K562 (cell line): ENCODE measurements around the gene VIM. TPM values are rescaled to one million over a fixed set of nuclear protein-coding genes. Genes with fewer than 3 reads are reported as not detected.

Experiments used
- BACH1 ChIP-seq: fragments of 200-800 bp; sonication (Bioruptor generic); IDR thresholded peaks from 2 replicates; pipeline ENCODE4 v1.6.1; 2016; ENCODE audit warnings: missing genetic modification characterization, missing compliant biosample characterization
- CBFA2T3 ChIP-seq: fragments of 450-650 bp; IDR thresholded peaks from 2 replicates; pipeline ENCODE4 v1.6.1; 2017
- CBX3 ChIP-seq, 2 experiments: IDR thresholded peaks; 1 replicate in 1 of 2; 2 replicates in 1 of 2; pipeline ENCODE4 v1.6.1; 2012; ENCODE audit warnings: inconsistent platforms in 2 of 2, low read length in 2 of 2, borderline replicate concordance in 1 of 2, control low read depth in 1 of 2
- CHD2 ChIP-seq: IDR thresholded peaks from 2 replicates; pipeline ENCODE4 v1.6.1; 2011; ENCODE audit warnings: low read depth, low read length
- NR4A1 ChIP-seq, 2 experiments: fragments of 250-450 bp in 1 of 2; fragments of 450-650 bp in 1 of 2; sonication (Bioruptor Pico) in 1 of 2; IDR thresholded peaks; 2 replicates each; pipeline versions ENCODE4 v1.4.0 to v1.6.1; 2016 to 2020; ENCODE audit warnings: mild to moderate bottlenecking in 2 of 2, missing compliant biosample characterization in 1 of 2, missing genetic modification characterization in 1 of 2, moderate library complexity in 1 of 2
- RBM22 ChIP-seq: fragments of 200-400 bp; formaldehyde crosslinking; IDR thresholded peaks from 2 replicates; pipeline ENCODE4 v1.6.1; 2018; ENCODE audit warnings: low read length, low read depth; ENCODE audit not compliant: poor library complexity, severe bottlenecking
- RCOR1 ChIP-seq, 2 experiments: IDR thresholded peaks; 2 replicates each; pipeline ENCODE4 v1.6.1; 2012; ENCODE audit warnings: low read depth in 2 of 2, low read length in 2 of 2, borderline replicate concordance in 1 of 2, improper control_type of control experiment in 1 of 2
- SETDB1 ChIP-seq: IDR thresholded peaks from one replicate; pipeline ENCODE4 v1.6.1; 2012; ENCODE audit warnings: low read length, control low read depth, inconsistent platforms
- SIN3B ChIP-seq: fragments of 450-650 bp; IDR thresholded peaks from 2 replicates; pipeline ENCODE4 v1.6.1; 2017; ENCODE audit warnings: low read depth, mild to moderate bottlenecking, moderate library complexity
- SMARCC2 ChIP-seq: fragments of 450-650 bp; IDR thresholded peaks from 2 replicates; pipeline ENCODE4 v1.6.1; 2017; ENCODE audit warnings: antibody characterized with exemption, moderate library complexity, mild to moderate bottlenecking, low read depth
- SOX6 ChIP-seq: fragments of 450-650 bp; IDR thresholded peaks from 2 replicates; pipeline ENCODE4 v1.6.1; 2014; ENCODE audit warnings: mild to moderate bottlenecking
- SPI1 ChIP-seq: IDR thresholded peaks from 2 replicates; pipeline ENCODE4 v1.6.1; 2011; ENCODE audit warnings: low read depth, low read length, control low read depth, borderline replicate concordance
- TGIF2 ChIP-seq: sonication (generic); formaldehyde crosslinking; IDR thresholded peaks from 2 replicates; pipeline ENCODE4 v1.8.1; 2022; ENCODE audit warnings: mild to moderate bottlenecking, missing genetic modification reagents, moderate library complexity
- ZKSCAN1 ChIP-seq: fragments of 150-350 bp; IDR thresholded peaks from 2 replicates; pipeline ENCODE4 v1.6.1; 2016; ENCODE audit warnings: low read depth, low read length
- ZNF561 ChIP-seq: fragments of 450-650 bp; formaldehyde crosslinking; conservative IDR thresholded peaks from 2 replicates; pipeline ENCODE4 v1.4.0; 2020; ENCODE audit warnings: mild to moderate bottlenecking, moderate library complexity
- ZNF589 ChIP-seq: fragments of 200-800 bp; sonication (Bioruptor generic); IDR thresholded peaks from 2 replicates; pipeline ENCODE4 v1.6.1; 2016; ENCODE audit warnings: low read depth, missing genetic modification characterization, missing compliant biosample characterization
- ZNF764 ChIP-seq: fragments of 250-450 bp; sonication (Bioruptor Pico); IDR thresholded peaks from 2 replicates; pipeline ENCODE4 v1.4.0; 2020; ENCODE audit warnings: low read depth, mild to moderate bottlenecking, moderate library complexity
- ZNF778 ChIP-seq: fragments of 450-650 bp; formaldehyde crosslinking; IDR thresholded peaks from 2 replicates; pipeline ENCODE4 v1.4.0; 2020; ENCODE audit warnings: mild to moderate bottlenecking, moderate library complexity
- polyA plus RNA-seq, 8 experiments: library from polyadenylated mRNA; depleted of rRNA in 4 of 8; stranded (reverse) in 5 of 8; unstranded in 3 of 8; fragments of >200 nt; fragmentation: Nextera tagmentation in 2 of 8; fragmentation: Illumina TruSeq in 1 of 8; extraction: Ambion mirVana in 2 of 8; extraction: Trizol in 1 of 8; gene quantifications; 2 replicates each; pipeline versions ENCODE4 v1.2.1 to v1.2.3, GENCODE V29; 2011 to 2014; ENCODE audit warnings: inconsistent platforms in 1 of 8, missing spikeins in 1 of 8
- total RNA-seq, 7 experiments: library from RNA; depleted of rRNA in 6 of 7; stranded (reverse); fragments of >200 nt in 6 of 7; fragmentation: Illumina TruSeq in 2 of 7; extraction: Trizol in 2 of 7; gene quantifications; 2 replicates each; pipeline versions ENCODE4 v1.2.1 to v1.2.3, GENCODE V29; 2011 to 2021; ENCODE audit warnings: low replicate concordance in 1 of 7
- TF ChIP-seq, protein P1 (sequence below): fragments of 450-650 bp; IDR thresholded peaks from 2 replicates; pipeline ENCODE4 v1.6.1; 2018; ENCODE audit warnings: mild to moderate bottlenecking, low read depth; ENCODE audit not compliant: partially characterized antibody
- TF ChIP-seq, protein P2 (sequence below): fragments of 250-450 bp; sonication (Bioruptor Pico); IDR thresholded peaks from 2 replicates; pipeline ENCODE4 v1.8.0; 2022; ENCODE audit warnings: moderate library complexity, mild to moderate bottlenecking, inconsistent platforms
- TF ChIP-seq, protein P3 (sequence below): fragments of 450-650 bp; formaldehyde crosslinking; IDR thresholded peaks from 2 replicates; pipeline ENCODE4 v1.4.0; 2022; ENCODE audit warnings: missing genetic modification characterization
- TF ChIP-seq, protein P4 (sequence below), 3 experiments: fragments of 200-800 bp in 1 of 3; sonication (Bioruptor generic) in 1 of 3; sonication (generic) in 1 of 3; formaldehyde crosslinking in 1 of 3; IDR thresholded peaks; 2 replicates each; pipeline versions ENCODE4 v1.6.1 to v1.8.0; 2016 to 2022; ENCODE audit warnings: mild to moderate bottlenecking in 2 of 3, missing compliant biosample characterization in 2 of 3, missing genetic modification characterization in 2 of 3, missing genetic modification reagents in 1 of 3

VIM gene
- total and polyA plus RNA-seq, 9 of the 15 experiments (the other 6 are each of a cell fraction or from before 2014, with no cell fraction given) = 86.0 to 621 (median 383) TPM

DNA sequence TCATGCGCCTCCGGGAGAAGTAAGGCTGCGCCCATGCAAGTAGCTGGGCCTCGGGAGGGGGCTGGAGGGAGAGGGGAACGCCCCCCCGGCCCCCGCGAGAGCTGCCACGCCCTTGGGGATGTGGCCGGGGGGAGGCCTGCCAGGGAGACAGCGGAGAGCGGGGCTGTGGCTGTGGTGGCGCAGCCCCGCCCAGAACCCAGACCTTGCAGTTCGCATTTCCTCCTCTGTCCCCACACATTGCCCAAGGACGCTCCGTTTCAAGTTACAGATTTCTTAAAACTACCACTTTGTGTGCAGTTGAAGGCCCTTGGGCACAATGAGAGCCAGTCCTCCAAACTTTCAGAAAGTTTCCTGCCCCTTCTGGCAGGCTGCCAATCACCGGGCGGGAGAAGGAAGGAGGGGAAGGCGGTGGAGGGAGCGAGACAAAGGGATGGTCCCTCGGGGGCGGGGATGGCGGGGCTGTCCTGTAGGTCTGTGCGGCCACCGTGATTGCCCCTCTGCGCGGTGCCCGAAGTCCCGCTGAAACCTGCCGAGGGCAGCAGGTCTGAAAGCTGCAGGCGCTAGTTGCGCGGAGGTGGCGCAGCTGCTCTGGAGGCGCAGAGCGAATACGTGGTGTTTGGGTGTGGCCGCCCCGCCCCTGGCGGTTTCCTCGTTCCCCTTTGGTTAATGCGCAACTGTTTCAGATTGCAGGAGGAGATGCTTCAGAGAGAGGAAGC lies 2.1 kb downstream of the VIM start (continued):
- TF ChIP-seq SIN3B (peak; percentile 67), SOX6 (peak; percentile 25), ZNF764 (CRISPR knock-in tag) (no peak), SMARCC2 (no peak), SPI1 (peak; percentile 25; the same call in 1 of the 2 replicates), ZNF778 (CRISPR knock-in tag) (no peak), NR4A1 (CRISPR knock-in tag; IDR thresholded peaks at IDR 0.05) (no peak; the same call in none of the 2 replicates), NR4A1 (tag; IDR thresholded peaks at IDR 0.05) (no peak), CBFA2T3 (no peak), TGIF2 (CRISPR knock-in tag) (peak; percentile 8; the same call in 1 of the 2 replicates), ZNF589 (CRISPR knock-in tag) (no peak), BACH1 (tag) (no peak), ZKSCAN1 (0 out of 2 replicates have a peak, but pooled peaks have one; percentile 31), SETDB1 (no peak), RCOR1 (IDR thresholded peaks at IDR 0.05; ENCODE audit: borderline replicate concordance in 1 of 2, low read depth in 2 of 2, low read length in 2 of 2) (peak; percentile 23 to 63; a peak in 2 of 4 replicates), CHD2 (peak; percentile 63), RBM22 (peak; percentile 87), ZNF561 (no peak), CBX3 (IDR thresholded peaks at IDR 0.05; ENCODE audit: borderline replicate concordance in 1 of 2, low read length in 2 of 2) (0 out of 3 replicates have a peak, but pooled peaks of 1 of the 2 experiments have one; percentile 12)
- TF ChIP-seq, protein P1, sequence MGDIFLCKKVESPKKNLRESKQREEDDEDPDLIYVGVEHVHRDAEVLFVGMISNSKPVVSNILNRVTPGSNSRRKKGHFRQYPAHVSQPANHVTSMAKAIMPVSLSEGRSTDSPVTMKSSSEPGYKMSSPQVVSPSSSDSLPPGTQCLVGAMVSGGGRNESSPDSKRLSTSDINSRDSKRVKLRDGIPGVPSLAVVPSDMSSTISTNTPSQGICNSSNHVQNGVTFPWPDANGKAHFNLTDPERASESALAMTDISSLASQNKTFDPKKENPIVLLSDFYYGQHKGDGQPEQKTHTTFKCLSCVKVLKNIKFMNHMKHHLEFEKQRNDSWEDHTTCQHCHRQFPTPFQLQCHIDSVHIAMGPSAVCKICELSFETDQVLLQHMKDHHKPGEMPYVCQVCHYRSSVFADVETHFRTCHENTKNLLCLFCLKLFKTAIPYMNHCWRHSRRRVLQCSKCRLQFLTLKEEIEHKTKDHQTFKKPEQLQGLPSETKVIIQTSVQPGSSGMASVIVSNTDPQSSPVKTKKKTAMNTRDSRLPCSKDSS = no peak
- TF ChIP-seq, protein P2, sequence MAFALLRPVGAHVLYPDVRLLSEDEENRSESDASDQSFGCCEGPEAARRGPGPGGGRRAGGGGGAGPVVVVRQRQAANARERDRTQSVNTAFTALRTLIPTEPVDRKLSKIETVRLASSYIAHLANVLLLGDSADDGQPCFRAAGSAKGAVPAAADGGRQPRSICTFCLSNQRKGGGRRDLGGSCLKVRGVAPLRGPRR = no peak
- TF ChIP-seq, protein P3, sequence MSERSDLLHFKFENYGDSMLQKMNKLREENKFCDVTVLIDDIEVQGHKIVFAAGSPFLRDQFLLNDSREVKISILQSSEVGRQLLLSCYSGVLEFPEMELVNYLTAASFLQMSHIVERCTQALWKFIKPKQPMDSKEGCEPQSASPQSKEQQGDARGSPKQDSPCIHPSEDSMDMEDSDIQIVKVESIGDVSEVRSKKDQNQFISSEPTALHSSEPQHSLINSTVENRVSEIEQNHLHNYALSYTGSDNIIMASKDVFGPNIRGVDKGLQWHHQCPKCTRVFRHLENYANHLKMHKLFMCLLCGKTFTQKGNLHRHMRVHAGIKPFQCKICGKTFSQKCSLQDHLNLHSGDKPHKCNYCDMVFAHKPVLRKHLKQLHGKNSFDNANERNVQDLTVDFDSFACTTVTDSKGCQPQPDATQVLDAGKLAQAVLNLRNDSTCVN = no peak
- TF ChIP-seq, protein P4, sequence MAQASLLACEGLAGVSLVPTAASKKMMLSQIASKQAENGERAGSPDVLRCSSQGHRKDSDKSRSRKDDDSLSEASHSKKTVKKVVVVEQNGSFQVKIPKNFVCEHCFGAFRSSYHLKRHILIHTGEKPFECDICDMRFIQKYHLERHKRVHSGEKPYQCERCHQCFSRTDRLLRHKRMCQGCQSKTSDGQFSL (CRISPR knock-in tag; IDR thresholded peaks at IDR 0.05) = no peak; the same call in 1 of the 2 replicates
- TF ChIP-seq, protein P4 (tag; IDR thresholded peaks at IDR 0.05) = no peak
